Neuronal stem cell (in vitro differentiated cells): ENCODE measurements around the gene SCG2.

Source experiments
- DNase-seq: peaks from one replicate; pipeline ENCODE4 v3.0.0-alpha.2; 2013; ENCODE audit warnings: low spot score
- H2AFZ ChIP-seq: one replicate; pipeline ENCODE4 v1.6.1; 2013; ENCODE audit warnings: mild to moderate bottlenecking, low read length, inconsistent platforms
- H2AK5ac ChIP-seq: 2 replicates; pipeline ENCODE4 v1.6.1; 2013; ENCODE audit warnings: low read depth, mild to moderate bottlenecking, inconsistent platforms, low read length, moderate library complexity, mixed read lengths
- H2BK120ac ChIP-seq: 2 replicates; pipeline ENCODE4 v1.6.1; 2013; ENCODE audit warnings: low read depth, mild to moderate bottlenecking, inconsistent platforms, low read length, moderate library complexity, mixed read lengths
- H2BK12ac ChIP-seq: one replicate; pipeline ENCODE4 v1.6.1; 2013; ENCODE audit warnings: low read length, inconsistent platforms
- H2BK15ac ChIP-seq: 2 replicates; pipeline ENCODE4 v1.6.1; 2013; ENCODE audit warnings: mild to moderate bottlenecking, low read length, inconsistent platforms, mixed read lengths
- H2BK5ac ChIP-seq: one replicate; pipeline ENCODE4 v1.6.1; 2013; ENCODE audit warnings: inconsistent platforms, mild to moderate bottlenecking, low read length, moderate library complexity
- H3K14ac ChIP-seq: one replicate; pipeline ENCODE4 v1.6.1; 2013; ENCODE audit warnings: low read length, inconsistent platforms
- H3K18ac ChIP-seq: 2 replicates; pipeline ENCODE4 v1.6.1; 2013; ENCODE audit warnings: low read length, inconsistent platforms
- H3K23ac ChIP-seq: 2 replicates; pipeline ENCODE4 v1.6.1; 2013; ENCODE audit warnings: low read depth, mild to moderate bottlenecking, mixed read lengths, low read length, inconsistent platforms; ENCODE audit not compliant: poor library complexity
- H3K27ac ChIP-seq: replicated peaks from 3 replicates; pipeline ENCODE4 v1.5.1; 2013; ENCODE audit warnings: low read length, inconsistent platforms
- H3K27me3 ChIP-seq, 3 experiments: 2 replicates each; pipeline ENCODE4 v1.6.1; 2013; ENCODE audit warnings: low read length in 3 of 3, mild to moderate bottlenecking in 2 of 3, inconsistent platforms in 1 of 3, low read depth in 1 of 3, mixed read lengths in 1 of 3, moderate library complexity in 1 of 3; ENCODE audit not compliant: control insufficient read depth in 3 of 3, insufficient read depth in 3 of 3
- H3K36me3 ChIP-seq, 2 donors: replicated peaks in 1 of 2; 2 replicates each; pipeline ENCODE4 v1.6.1; 2013; ENCODE audit warnings: low read length in 2 of 2; ENCODE audit not compliant: control insufficient read depth in 2 of 2, insufficient read depth in 2 of 2
- H3K4ac ChIP-seq: 2 replicates; pipeline ENCODE4 v1.6.1; 2013; ENCODE audit warnings: inconsistent platforms, mild to moderate bottlenecking, low read length, moderate library complexity
- H3K4me1 ChIP-seq, 2 donors: 1 replicate in 1 of 2; 2 replicates in 1 of 2; pipeline ENCODE4 v1.6.1; 2013; ENCODE audit warnings: low read length in 2 of 2, low read depth in 1 of 2; ENCODE audit not compliant: control insufficient read depth in 2 of 2, insufficient read depth in 1 of 2
- H3K4me2 ChIP-seq: one replicate; pipeline ENCODE4 v1.6.1; 2013; ENCODE audit warnings: mild to moderate bottlenecking, low read length, inconsistent platforms; ENCODE audit not compliant: insufficient read depth, poor library complexity, severe bottlenecking
- H3K4me3 ChIP-seq, 2 donors: 2 replicates each; pipeline ENCODE4 v1.5.1; 2013; ENCODE audit warnings: low read length in 2 of 2, mild to moderate bottlenecking in 2 of 2, inconsistent platforms in 1 of 2, moderate library complexity in 1 of 2
- H3K79me1 ChIP-seq: one replicate; pipeline ENCODE4 v1.6.1; 2013; ENCODE audit warnings: low read depth, mild to moderate bottlenecking, inconsistent platforms, low read length, moderate library complexity
- H3K9ac ChIP-seq: one replicate; pipeline ENCODE4 v1.6.1; 2013; ENCODE audit warnings: mild to moderate bottlenecking, low read depth, low read length, inconsistent platforms; ENCODE audit not compliant: poor library complexity
- H3K9me3 ChIP-seq, 2 donors: replicated peaks in 1 of 2; 2 replicates each; pipeline versions ENCODE3 to v1.6.1; 2013; ENCODE audit warnings: low read length in 2 of 2, mild to moderate bottlenecking in 2 of 2, inconsistent platforms in 1 of 2, low read depth in 1 of 2, mixed read lengths in 1 of 2, moderate library complexity in 1 of 2; ENCODE audit not compliant: control insufficient read depth in 2 of 2, insufficient read depth in 1 of 2
- H4K8ac ChIP-seq: one replicate; pipeline ENCODE4 v1.6.1; 2013; ENCODE audit warnings: low read depth, mild to moderate bottlenecking, inconsistent platforms, low read length, moderate library complexity
- H4K91ac ChIP-seq: one replicate; pipeline ENCODE4 v1.6.1; 2013; ENCODE audit warnings: low read length, low read depth, mild to moderate bottlenecking, inconsistent platforms; ENCODE audit not compliant: poor library complexity
- WGBS, 2 donors: extraction: QIAGEN DNeasy Blood & Tissue Kit; methylation state at CpG; one replicate each; pipeline ENCODE4 v1.1.7; 2013; ENCODE audit warnings: missing lambda C conversion rate in 2 of 2, mixed read lengths in 1 of 2; ENCODE audit not compliant: insufficient read length in 2 of 2, insufficient replicate concordance in 1 of 2; ENCODE audit errors: extremely low coverage in 2 of 2; 5-methylcytosine and 5-hydroxymethylcytosine counted together

Gene SCG2

DNA sequence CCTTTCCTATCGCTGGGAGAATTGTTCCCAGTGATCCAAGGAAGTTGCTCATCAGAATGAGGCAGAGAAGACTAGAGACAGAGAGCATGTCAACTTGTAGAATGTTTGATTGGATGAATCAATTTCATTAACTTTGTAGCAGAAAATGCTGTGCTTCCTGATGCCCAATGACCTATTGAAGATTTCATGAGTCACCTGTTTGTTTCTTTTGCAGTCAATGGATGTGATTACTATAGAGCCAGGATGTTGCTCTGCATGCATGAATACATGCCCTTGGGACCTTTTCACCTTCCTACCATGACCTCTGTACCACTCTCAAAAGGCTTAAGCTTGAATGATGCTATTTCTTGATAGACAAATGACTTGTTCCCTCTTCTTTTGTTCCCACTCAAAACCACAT lies 23.3 kb downstream of the SCG2 start:
- Histone ChIP-seq H4K8ac (no peak overlapping the region), H3K4me2 (no peak overlapping the region), H4K91ac (no peak overlapping the region), H3K79me1 (peaks cover 2% of the 10 kb centered on the region), H3K9me3 (no peaks in the 10 kb centered on the region), H3K18ac (no peak overlapping the region), H3K27me3 (no peaks in the 10 kb centered on the region), H2BK15ac (no peak overlapping the region), H2AK5ac (no peak overlapping the region), H3K4me1 (peaks cover 8 to 33% of the 10 kb centered on the region in 2 donors), H3K4ac (no peak overlapping the region), H2BK12ac (no peak overlapping the region), H3K23ac (no peak overlapping the region), H3K4me3 (no peak overlapping the region), H3K14ac (no peak overlapping the region), H3K36me3 (no peaks in the 10 kb centered on the region), H2BK5ac (no peak overlapping the region), H2BK120ac (no peak overlapping the region), H3K27ac (no peak overlapping the region), H3K9ac (no peak overlapping the region), H2AFZ (no peak overlapping the region)
- DNase-seq = no peak
- no CpG with 5 or more reads among the region's 1 CpG for WGBS, 2 donors

DNA sequence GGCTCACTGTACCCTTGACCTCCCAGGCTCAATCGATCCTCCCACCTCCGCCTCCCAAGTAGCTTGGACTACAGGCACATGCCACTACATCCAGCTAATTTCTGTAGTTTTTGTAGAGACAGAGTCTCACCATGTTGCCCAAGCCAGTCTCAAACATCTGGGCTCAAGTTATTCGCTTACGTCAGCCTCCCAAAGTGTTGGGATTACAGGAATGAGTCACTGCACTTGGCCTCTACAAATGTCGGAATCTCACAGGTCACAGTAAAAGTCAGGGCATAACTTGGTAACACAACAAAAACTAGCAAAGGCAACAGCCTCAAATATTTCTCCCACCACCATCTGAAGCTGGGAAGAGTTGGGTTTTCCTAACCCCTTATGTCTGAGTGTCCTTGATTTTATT lies 25.3 kb downstream of the SCG2 start:
- no peak overlapping the region for H2AFZ ChIP-seq
- no peak overlapping the region for H3K23ac ChIP-seq
- no peak overlapping the region for H3K4me3 ChIP-seq
- H3K4me2 ChIP-seq = no peak overlapping the region
- H3K9ac ChIP-seq = no peak overlapping the region
- DNase-seq = no peak
- no peak overlapping the region for H2BK120ac ChIP-seq
- no peaks in the 10 kb centered on the region for H3K27me3 ChIP-seq
- H3K36me3 ChIP-seq = no peaks in the 10 kb centered on the region
- H2AK5ac ChIP-seq = no peak overlapping the region
- no peak overlapping the region for H2BK12ac ChIP-seq
- H3K18ac ChIP-seq = no peak overlapping the region
- H3K27ac ChIP-seq = no peak overlapping the region
- peaks cover under 1% of the 10 kb centered on the region for H3K79me1 ChIP-seq
- no peak overlapping the region for H2BK5ac ChIP-seq
- H3K9me3 ChIP-seq = no peaks in the 10 kb centered on the region
- no peak overlapping the region for H4K91ac ChIP-seq
- no peak overlapping the region for H2BK15ac ChIP-seq
- no peak overlapping the region for H3K4ac ChIP-seq
- no peak overlapping the region for H3K14ac ChIP-seq
- H3K4me1 ChIP-seq = peaks cover 8 to 33% of the 10 kb centered on the region in 2 donors
- WGBS, 2 donors = no CpG with 5 or more reads among the region's 5 CpGs
- no peak overlapping the region for H4K8ac ChIP-seq

DNA sequence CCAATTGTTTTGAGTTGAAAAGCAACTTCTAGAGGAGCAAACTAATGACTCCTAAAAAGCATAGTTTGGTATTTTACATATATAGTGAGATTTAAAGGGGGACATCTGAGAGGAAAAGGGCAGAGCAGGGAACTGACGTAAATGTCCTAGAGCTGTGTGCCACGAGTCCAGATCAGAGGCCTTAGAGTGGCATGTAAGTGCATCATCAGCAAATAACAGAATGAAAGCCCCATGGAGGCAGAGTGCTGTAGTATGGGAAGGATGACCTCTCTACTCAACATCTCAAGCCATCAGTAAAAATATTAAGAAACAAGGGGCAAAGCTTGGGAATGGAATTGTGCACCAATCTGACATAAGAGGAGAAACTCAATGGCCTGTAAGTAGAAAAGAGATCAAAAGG lies 31.4 kb downstream of the SCG2 start:
- Histone ChIP-seq H3K4ac (no peak overlapping the region), H2BK120ac (no peak overlapping the region), H2AFZ (no peak overlapping the region), H3K18ac (no peak overlapping the region), H2AK5ac (no peak overlapping the region), H2BK12ac (no peak overlapping the region), H3K9me3 (no peaks in the 10 kb centered on the region), H2BK15ac (no peak overlapping the region), H3K23ac (no peak overlapping the region), H3K27ac (no peak overlapping the region), H2BK5ac (no peak overlapping the region), H3K14ac (no peak overlapping the region), H3K36me3 (no peaks in the 10 kb centered on the region), H3K4me2 (no peak overlapping the region), H4K91ac (no peak overlapping the region), H4K8ac (no peak overlapping the region), H3K9ac (no peak overlapping the region), H3K27me3 (no peaks in the 10 kb centered on the region), H3K79me1 (no peaks in the 10 kb centered on the region), H3K4me1 (no peaks in the 10 kb centered on the region), H3K4me3 (no peak overlapping the region)
- no CpG with 5 or more reads among the region's 2 CpGs for WGBS, 2 donors
- DNase-seq = no peak

DNA sequence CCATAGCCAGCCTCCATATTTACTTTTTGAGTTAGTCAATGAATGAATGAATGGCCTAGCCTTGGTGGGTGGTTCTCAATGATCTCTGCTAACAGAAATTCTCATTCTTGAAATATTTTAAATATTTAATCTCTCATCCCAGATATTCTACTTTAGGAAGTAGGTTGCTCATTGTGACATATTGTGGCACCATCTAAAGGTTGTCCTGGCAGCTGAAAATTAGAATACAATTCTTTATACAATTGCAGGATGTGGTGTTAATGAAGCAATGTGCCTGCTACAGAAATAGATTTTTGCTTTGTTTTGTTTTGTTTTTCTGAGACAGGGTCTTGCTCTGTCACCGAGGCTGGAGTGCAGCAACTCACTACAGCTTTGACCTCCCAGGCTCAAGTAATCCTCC lies 35.8 kb downstream of the SCG2 start:
- Histone ChIP-seq H3K79me1 (no peaks in the 10 kb centered on the region), H2BK5ac (no peak overlapping the region), H2BK120ac (no peak overlapping the region), H3K14ac (no peak overlapping the region), H2BK15ac (no peak overlapping the region), H3K27me3 (no peaks in the 10 kb centered on the region), H2AK5ac (no peak overlapping the region), H3K18ac (no peak overlapping the region), H3K4me3 (no peak overlapping the region), H3K4me1 (peaks cover 3 to 7% of the 10 kb centered on the region in 2 donors), H3K4me2 (no peak overlapping the region), H3K9me3 (no peaks in the 10 kb centered on the region), H3K27ac (no peak overlapping the region), H4K8ac (no peak overlapping the region), H3K36me3 (no peaks in the 10 kb centered on the region), H2BK12ac (no peak overlapping the region), H2AFZ (no peak overlapping the region), H3K23ac (no peak overlapping the region), H3K9ac (no peak overlapping the region), H4K91ac (no peak overlapping the region), H3K4ac (no peak overlapping the region)
- WGBS, 2 donors = no CpG with 5 or more reads among the region's 1 CpG
- DNase-seq = no peak
